GM19463 (cell line): ENCODE results near the gene CDH2.

Experiments
- ATAC-seq: cut with Tn5 transposase; IDR thresholded peaks from one replicate; pipeline ENCODE4 v1.9.1; 2021; ENCODE audit warnings: mild to moderate bottlenecking, moderate library complexity; ENCODE audit not compliant: unreplicated experiment

The CDH2 gene

GRCh38 chr18:28088477-28088876, 88.5 kb downstream of the CDH2 start:
- ATAC-seq, result no peak

GRCh38 chr18:28086670-28087552, 90.0 kb downstream of the CDH2 start:
- ATAC-seq, result no peak

DNA sequence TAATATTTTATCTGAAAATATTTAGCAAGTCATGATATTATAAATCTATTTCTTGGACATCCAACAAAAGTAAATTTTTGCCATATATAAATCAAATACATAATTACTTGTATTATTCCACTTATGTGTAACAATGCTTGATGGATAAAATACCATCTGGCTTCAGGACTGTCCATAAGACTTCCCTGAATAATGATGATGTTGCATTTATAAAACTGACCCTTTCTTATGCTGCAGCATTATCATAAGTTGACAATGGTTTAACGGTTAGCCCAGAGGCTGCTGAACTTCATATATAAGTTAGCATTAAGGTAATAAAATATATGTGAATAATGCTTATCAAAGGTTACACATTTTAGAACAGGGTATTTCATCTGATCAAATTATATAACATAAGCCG, 95.4 kb downstream of the CDH2 start:
- no peak for ATAC-seq

DNA sequence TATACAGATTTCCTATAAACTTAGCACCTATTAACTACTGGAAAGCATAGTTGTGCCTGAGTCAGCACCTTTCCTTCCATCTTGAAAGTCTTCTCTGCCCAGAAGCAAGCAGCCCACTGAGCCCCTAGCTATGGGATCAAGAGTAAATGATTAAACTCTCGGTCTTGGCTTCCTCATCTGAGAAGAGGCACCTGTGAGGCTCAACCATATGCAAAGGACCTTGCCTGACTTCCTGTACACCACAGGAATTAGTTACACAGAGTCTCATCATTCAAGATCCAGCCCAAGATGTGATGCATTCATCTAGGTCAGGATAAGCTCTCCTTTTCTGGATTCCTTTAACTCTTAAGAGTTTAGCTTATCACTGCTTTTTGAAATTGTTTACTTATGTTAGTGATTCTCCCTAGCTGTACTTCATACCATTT, 96.0 kb downstream of the CDH2 start:
- ATAC-seq, result peak; percentile 79

DNA sequence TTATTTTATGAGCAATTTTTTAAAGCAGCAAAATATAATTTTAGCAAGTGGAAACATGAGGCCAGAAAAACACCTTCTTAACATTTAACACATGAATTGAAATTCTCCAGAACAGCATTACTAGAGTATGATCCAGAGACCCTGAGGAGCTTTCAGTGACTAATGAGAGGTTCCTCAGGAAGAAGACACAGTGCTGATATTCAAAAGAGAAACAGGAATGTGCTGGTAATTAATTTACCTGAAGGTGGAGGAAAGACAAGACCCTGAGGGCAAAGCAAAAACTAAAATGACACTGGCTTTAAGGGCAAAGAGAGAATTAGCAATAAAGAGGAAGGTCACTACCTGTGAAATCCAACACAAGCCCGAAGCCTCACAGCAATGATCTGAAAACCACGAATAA, 97.0 kb downstream of the CDH2 start:
- no peak for ATAC-seq

DNA sequence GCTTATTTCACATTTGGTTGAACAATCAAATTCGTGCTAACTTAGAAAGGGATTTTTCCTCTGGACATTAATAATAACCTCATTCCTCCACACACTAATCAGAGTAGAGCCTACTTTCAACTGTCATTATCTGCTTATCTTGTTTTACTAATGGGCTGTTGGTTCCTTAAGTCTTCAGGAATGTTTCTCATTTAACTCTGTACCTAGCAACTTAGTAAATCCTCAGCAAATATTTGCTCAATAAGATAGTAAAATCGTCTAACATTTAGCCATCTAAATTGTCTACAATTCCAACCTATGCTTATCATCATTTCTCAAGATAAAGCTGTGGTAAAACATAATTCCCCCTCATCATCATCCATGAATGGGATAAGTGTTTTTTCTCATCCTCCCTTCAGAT, 98.1 kb downstream of the CDH2 start:
- ATAC-seq, result no peak

DNA sequence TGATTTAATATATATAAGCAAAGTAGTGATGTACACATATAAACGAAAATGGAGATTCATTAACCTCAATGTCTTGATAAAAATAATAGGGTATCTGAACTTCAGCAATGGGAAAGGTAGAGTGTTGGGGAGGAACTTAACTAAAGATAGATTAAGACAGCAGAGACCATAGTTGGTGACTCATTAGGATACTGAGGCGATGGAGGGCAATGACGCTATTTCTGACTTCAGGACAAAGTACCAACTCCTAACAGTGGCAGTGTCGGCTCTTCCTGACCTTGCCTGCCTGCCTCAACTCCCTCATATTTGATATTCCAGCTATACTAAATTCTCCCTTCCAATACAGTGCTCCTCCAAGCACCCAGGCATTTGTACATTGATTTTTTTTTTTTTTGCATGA, 98.6 kb downstream of the CDH2 start:
- ATAC-seq, result no peak

GRCh38 chr18:28075501-28075900, 101.4 kb downstream of the CDH2 start:
- ATAC-seq, result no peak

GRCh38 chr18:28074076-28074475, 102.9 kb downstream of the CDH2 start:
- ATAC-seq, result no peak

GRCh38 chr18:28073658-28074057, 103.3 kb downstream of the CDH2 start:
- ATAC-seq, result no peak

DNA sequence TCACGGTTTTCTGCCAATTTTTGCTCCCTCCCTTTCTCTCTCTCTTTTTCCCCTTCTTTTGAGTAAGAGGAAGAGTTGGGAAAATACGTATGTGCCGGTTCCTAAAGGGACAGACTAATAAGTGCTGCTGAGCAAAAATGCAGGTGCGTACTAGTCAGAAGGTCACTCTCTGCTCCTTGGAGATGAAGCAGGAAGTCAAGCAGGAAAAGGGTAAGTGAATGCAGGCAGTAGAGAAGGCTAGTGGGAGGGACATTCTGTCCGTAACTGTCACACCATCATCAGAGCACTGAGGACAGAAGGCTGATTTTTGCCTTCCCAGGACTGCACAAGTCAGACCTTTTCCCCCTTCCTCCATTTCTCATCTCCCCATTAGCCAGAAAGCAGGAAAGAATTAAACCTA, 105.7 kb downstream of the CDH2 start:
- no peak for ATAC-seq

GRCh38 chr18:28068207-28068606, 108.7 kb downstream of the CDH2 start:
- no peak for ATAC-seq

DNA sequence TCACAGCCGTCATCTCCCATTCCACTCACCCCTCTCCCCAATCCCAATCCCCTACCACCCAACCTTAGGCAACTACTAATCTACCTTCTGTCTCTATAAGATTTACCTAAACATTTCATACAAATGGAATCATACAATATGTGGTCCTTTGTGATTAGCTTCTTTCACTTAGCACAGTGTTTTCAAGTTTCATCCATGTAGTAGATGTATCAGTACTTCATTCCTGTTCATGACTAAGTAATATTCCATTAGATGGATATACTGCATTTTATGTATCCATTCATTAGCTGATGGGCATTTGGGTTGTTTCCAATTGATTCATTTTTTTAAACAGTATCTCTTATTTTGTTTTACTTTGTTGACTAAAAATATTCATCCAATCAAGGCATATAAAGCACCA, 109.6 kb downstream of the CDH2 start:
- ATAC-seq, result no peak

GRCh38 chr18:28065793-28066186, 111.1 kb downstream of the CDH2 start:
- ATAC-seq, result no peak

- ATAC-seq, result no peak
Observed at GRCh38 chr18:28065031-28065792, 111.7 kb downstream of the CDH2 start.

GRCh38 chr18:28063926-28064325, 113.0 kb downstream of the CDH2 start:
- no peak for ATAC-seq

- ATAC-seq, result no peak
Observed at GRCh38 chr18:28063271-28063761, 113.6 kb downstream of the CDH2 start.

DNA sequence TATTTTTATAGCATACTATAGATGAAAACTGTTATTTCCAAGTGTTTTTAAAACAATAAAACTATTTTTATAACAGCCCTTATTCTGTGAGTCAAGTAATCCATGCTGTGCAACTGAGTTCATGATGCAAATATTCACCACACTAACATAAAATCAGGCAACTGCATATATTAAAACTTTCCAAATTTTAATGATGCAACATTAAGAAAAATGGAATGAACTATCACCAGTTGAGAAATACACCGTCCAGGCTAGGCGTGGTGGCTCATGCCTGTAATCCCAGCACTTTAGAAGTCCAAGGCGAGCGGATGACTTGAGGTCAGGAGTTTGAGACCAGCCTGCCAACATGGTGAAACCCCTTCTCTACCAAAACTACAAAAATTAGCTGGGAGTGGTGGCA, 114.5 kb downstream of the CDH2 start:
- no peak for ATAC-seq

- no peak for ATAC-seq
Observed at GRCh38 chr18:28059861-28060260, 117.1 kb downstream of the CDH2 start.

- no peak for ATAC-seq
Observed at GRCh38 chr18:28050545-28050944, 126.4 kb downstream of the CDH2 start.

DNA sequence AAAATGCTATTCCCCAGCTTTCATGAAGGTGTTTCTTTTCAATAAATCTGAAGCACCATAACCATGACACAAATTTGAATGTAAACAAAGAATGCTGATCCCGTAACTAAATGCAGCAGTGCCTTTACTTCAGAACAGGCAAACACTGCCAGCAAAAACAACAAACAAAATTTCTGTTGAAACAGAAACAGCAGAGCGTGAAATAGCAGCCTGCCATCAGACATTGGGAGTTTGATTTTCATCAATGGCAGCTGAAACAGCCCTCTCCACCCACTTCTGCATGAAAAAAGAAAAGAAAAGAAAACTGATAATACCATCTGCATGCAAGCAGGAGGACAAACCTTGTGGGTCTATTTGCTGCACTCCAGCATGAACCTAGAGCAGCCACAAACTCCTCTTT, 128.3 kb downstream of the CDH2 start:
- no peak for ATAC-seq

- no peak for ATAC-seq
Observed at GRCh38 chr18:28045880-28046279, 131.1 kb downstream of the CDH2 start.
